ENCODE data around the gene DHX57. TPM values are rescaled to one million over a fixed set of nuclear protein-coding genes. Genes with fewer than 3 reads are reported as not detected.

The DHX57 gene
- polyA plus RNA-seq, 1 donor from 2014 or later: 44.0 TPM

GRCh38 chr2:38808677-38809076 lies 67.1 kb downstream of the DHX57 start:
- TF ChIP-seq TAF1 (IDR thresholded peaks at IDR 0.05; ENCODE audit: low read depth) (no peak), POLR2AphosphoS5 (IDR thresholded peaks at IDR 0.05) (no peak)
- TF ChIP-seq, protein P1, sequence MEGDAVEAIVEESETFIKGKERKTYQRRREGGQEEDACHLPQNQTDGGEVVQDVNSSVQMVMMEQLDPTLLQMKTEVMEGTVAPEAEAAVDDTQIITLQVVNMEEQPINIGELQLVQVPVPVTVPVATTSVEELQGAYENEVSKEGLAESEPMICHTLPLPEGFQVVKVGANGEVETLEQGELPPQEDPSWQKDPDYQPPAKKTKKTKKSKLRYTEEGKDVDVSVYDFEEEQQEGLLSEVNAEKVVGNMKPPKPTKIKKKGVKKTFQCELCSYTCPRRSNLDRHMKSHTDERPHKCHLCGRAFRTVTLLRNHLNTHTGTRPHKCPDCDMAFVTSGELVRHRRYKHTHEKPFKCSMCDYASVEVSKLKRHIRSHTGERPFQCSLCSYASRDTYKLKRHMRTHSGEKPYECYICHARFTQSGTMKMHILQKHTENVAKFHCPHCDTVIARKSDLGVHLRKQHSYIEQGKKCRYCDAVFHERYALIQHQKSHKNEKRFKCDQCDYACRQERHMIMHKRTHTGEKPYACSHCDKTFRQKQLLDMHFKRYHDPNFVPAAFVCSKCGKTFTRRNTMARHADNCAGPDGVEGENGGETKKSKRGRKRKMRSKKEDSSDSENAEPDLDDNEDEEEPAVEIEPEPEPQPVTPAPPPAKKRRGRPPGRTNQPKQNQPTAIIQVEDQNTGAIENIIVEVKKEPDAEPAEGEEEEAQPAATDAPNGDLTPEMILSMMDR (IDR thresholded peaks at IDR 0.05; ENCODE audit: poor library complexity, severe bottlenecking): no peak
- Histone ChIP-seq H3F3A (ENCODE audit: insufficient read depth, low read length, poor library complexity, severe bottlenecking) (no peaks in the 10 kb centered on the region), H3K9me3 (ENCODE audit: low read length) (no peaks in the 10 kb centered on the region), H3K27me3 (ENCODE audit: insufficient read depth, low read depth, low read length) (no peaks in the 10 kb centered on the region), H3K4me3 (ENCODE audit: low read length) (no peak overlapping the region), H4K20me1 (ENCODE audit: insufficient read depth) (no peaks in the 10 kb centered on the region), H3K4me2 (ENCODE audit: low read length) (no peak overlapping the region), H3K36me3 (ENCODE audit: insufficient read depth, low read length) (peaks cover 11% of the 10 kb centered on the region), H2AFZ (ENCODE audit: low read depth, low read length) (no peak overlapping the region), H3K9me2 (ENCODE audit: insufficient read depth, low read length) (no peaks in the 10 kb centered on the region), H3K9ac (ENCODE audit: low read length) (no peak overlapping the region), H3K27ac (ENCODE audit: low read length) (no peak overlapping the region), H3K79me2 (replicated peaks; ENCODE audit: insufficient read depth, low read length) (no peaks in the 10 kb centered on the region)

DNA sequence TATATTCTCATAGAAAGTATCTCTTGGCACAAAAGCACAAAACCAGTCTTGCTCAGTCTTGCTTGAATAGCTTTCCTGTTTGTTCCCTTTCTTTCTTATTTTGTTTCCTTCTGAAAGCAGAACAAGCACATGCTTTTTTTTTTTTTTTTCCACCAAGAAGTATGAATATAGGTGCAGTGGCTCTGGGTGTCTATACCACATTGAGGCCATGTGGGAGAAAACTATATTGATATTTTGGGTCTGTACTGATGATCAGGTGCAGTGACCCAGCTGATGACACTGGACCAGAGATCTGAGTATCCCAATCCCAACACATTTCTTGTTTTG lies 69.0 kb downstream of the DHX57 start:
- Histone ChIP-seq H3K36me3 (ENCODE audit: insufficient read depth, low read length) (peaks cover 11% of the 10 kb centered on the region), H2AFZ (ENCODE audit: low read depth, low read length) (no peak overlapping the region)

More for the DNA sequence above, 69.0 kb downstream of the DHX57 start:
- no peaks in the 10 kb centered on the region for H3K79me2 ChIP-seq (replicated peaks; ENCODE audit: insufficient read depth, low read length)
- no peaks in the 10 kb centered on the region for H4K20me1 ChIP-seq (ENCODE audit: insufficient read depth)
- H3F3A ChIP-seq (ENCODE audit: insufficient read depth, low read length, poor library complexity, severe bottlenecking): no peaks in the 10 kb centered on the region
- TF ChIP-seq, protein P1 (IDR thresholded peaks at IDR 0.05; ENCODE audit: poor library complexity, severe bottlenecking): no peak
- no peak for TF ChIP-seq EZH2 (IDR thresholded peaks at IDR 0.05; ENCODE audit: borderline replicate concordance, insufficient read depth, low read length, poor library complexity, severe bottlenecking)
- TF ChIP-seq MXI1 (conservative IDR thresholded peaks at IDR 0.05; ENCODE audit: poor library complexity, severe bottlenecking): no peak
- no peak for TF ChIP-seq SMC3 (conservative IDR thresholded peaks at IDR 0.05; ENCODE audit: poor library complexity)
- TF ChIP-seq POLR2AphosphoS5 (IDR thresholded peaks at IDR 0.05): no peak
- TF ChIP-seq EP300 (conservative IDR thresholded peaks at IDR 0.05; ENCODE audit: poor library complexity, severe bottlenecking): no peak
- TF ChIP-seq, protein P2, sequence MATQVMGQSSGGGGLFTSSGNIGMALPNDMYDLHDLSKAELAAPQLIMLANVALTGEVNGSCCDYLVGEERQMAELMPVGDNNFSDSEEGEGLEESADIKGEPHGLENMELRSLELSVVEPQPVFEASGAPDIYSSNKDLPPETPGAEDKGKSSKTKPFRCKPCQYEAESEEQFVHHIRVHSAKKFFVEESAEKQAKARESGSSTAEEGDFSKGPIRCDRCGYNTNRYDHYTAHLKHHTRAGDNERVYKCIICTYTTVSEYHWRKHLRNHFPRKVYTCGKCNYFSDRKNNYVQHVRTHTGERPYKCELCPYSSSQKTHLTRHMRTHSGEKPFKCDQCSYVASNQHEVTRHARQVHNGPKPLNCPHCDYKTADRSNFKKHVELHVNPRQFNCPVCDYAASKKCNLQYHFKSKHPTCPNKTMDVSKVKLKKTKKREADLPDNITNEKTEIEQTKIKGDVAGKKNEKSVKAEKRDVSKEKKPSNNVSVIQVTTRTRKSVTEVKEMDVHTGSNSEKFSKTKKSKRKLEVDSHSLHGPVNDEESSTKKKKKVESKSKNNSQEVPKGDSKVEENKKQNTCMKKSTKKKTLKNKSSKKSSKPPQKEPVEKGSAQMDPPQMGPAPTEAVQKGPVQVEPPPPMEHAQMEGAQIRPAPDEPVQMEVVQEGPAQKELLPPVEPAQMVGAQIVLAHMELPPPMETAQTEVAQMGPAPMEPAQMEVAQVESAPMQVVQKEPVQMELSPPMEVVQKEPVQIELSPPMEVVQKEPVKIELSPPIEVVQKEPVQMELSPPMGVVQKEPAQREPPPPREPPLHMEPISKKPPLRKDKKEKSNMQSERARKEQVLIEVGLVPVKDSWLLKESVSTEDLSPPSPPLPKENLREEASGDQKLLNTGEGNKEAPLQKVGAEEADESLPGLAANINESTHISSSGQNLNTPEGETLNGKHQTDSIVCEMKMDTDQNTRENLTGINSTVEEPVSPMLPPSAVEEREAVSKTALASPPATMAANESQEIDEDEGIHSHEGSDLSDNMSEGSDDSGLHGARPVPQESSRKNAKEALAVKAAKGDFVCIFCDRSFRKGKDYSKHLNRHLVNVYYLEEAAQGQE (IDR thresholded peaks at IDR 0.05; ENCODE audit: borderline replicate concordance): no peak
- no peak for TF ChIP-seq RAD21 (conservative IDR thresholded peaks at IDR 0.05)
- H3K9me2 ChIP-seq (ENCODE audit: insufficient read depth, low read length): no peaks in the 10 kb centered on the region
- no peak overlapping the region for H3K9ac ChIP-seq (ENCODE audit: low read length)
- no peak overlapping the region for H3K4me3 ChIP-seq (ENCODE audit: low read length)
- no peak overlapping the region for H3K4me2 ChIP-seq (ENCODE audit: low read length)
- no peaks in the 10 kb centered on the region for H3K9me3 ChIP-seq (ENCODE audit: low read length)
- H3K27me3 ChIP-seq (ENCODE audit: insufficient read depth, low read depth, low read length): no peaks in the 10 kb centered on the region
- H3K27ac ChIP-seq (ENCODE audit: low read length): no peak overlapping the region
